GM19023 (cell line): ENCODE measurements around the gene ITPKB.
"Not testable (repeated sequence)": the region's sequence is repeated elsewhere in the genome, so short reads cannot be mapped to it uniquely, and the experiment has no call there.

Source experiments
- ATAC-seq: cut with Tn5 transposase; IDR thresholded peaks from one replicate; pipeline ENCODE4 v1.9.1; 2021; ENCODE audit warnings: mild to moderate bottlenecking, moderate library complexity; ENCODE audit not compliant: unreplicated experiment

The ITPKB gene

GRCh38 chr1:226606311-226607267 is 132.5 kb downstream of the ITPKB start:
- ATAC-seq: no peak

- ATAC-seq: no peak
These were observed 133.6 kb downstream of the ITPKB start for GRCh38 chr1:226605318-226605950.

- no peak for ATAC-seq
These were observed 134.3 kb downstream of the ITPKB start for GRCh38 chr1:226604560-226605317.

GRCh38 chr1:226603858-226604559 is 135.1 kb downstream of the ITPKB start:
- ATAC-seq: no peak

- no peak for ATAC-seq
These were observed 135.8 kb downstream of the ITPKB start for GRCh38 chr1:226603022-226603857.

- ATAC-seq: no peak
These were observed 136.7 kb downstream of the ITPKB start for GRCh38 chr1:226602186-226603021.

GRCh38 chr1:226601456-226601855 is 137.6 kb downstream of the ITPKB start:
- ATAC-seq: no peak

GRCh38 chr1:226600254-226600653 is 138.8 kb downstream of the ITPKB start:
- ATAC-seq: no peak

- no peak for ATAC-seq
These were observed 139.3 kb downstream of the ITPKB start for GRCh38 chr1:226599636-226600238.

GRCh38 chr1:226598955-226599354 is 140.1 kb downstream of the ITPKB start:
- ATAC-seq: not testable (repeated sequence)

GRCh38 chr1:226598455-226598849 is 140.6 kb downstream of the ITPKB start:
- ATAC-seq: no peak

- ATAC-seq: no peak
These were observed 141.2 kb downstream of the ITPKB start for GRCh38 chr1:226597616-226598454.

- ATAC-seq: no peak
These were observed 142.4 kb downstream of the ITPKB start for GRCh38 chr1:226596531-226597165.

- no peak for ATAC-seq
These were observed 145.5 kb downstream of the ITPKB start for GRCh38 chr1:226593541-226593940.

- ATAC-seq: no peak
These were observed 148.5 kb downstream of the ITPKB start for GRCh38 chr1:226590614-226591013.

- ATAC-seq: no peak
These were observed 149.9 kb downstream of the ITPKB start for GRCh38 chr1:226589008-226589733.

GRCh38 chr1:226588484-226588883 is 150.6 kb downstream of the ITPKB start:
- ATAC-seq: no peak
